OCI-LY1 (cell line): ENCODE measurements around the gene ZNF555.

Experiments used
- CTCF ChIP-seq: fragments of 200-600 bp; sonication (generic), shearing (Covaris generic); IDR thresholded peaks from 2 replicates; pipeline ENCODE4 v1.5.1; 2017; ENCODE audit warnings: mild to moderate bottlenecking, antibody characterized with exemption, low read length, moderate library complexity, mixed read lengths
- EZH2 ChIP-seq: fragments of 200-600 bp; sonication (generic), shearing (Covaris generic); IDR thresholded peaks from 2 replicates; pipeline ENCODE4 v1.8.0; 2017; ENCODE audit warnings: borderline replicate concordance, mixed run types, mild to moderate bottlenecking, antibody characterized with exemption, low read length, moderate library complexity, mixed read lengths

- TF ChIP-seq CTCF (no peak), EZH2 (no peak)
These were observed 35.9 kb upstream of the ZNF555 start for GRCh38 chr19:2805261-2805900.
